GM23338 (cell line): ENCODE results near the gene UTP4. TPM values are rescaled to one million over a fixed set of nuclear protein-coding genes. Genes with fewer than 3 reads are reported as not detected.

Experiments used
- ATAC-seq: fragments of 200-7000 bp; cut with Tn5 transposase; 3 replicates; pipeline ENCODE4 v1.9.1; 2020
- DNase-seq: peaks from one replicate; pipeline ENCODE4 v3.0.0-alpha.2; 2015; ENCODE audit warnings: low spot score
- H2AFZ ChIP-seq: fragments of 200-600 bp; sonication (generic); 2 replicates; pipeline ENCODE4 v1.8.0; 2016; ENCODE audit warnings: antibody characterized with exemption, mild to moderate bottlenecking, moderate library complexity
- H3F3A ChIP-seq: fragments of 200-600 bp; sonication (generic); replicated peaks from 2 replicates; pipeline ENCODE4 v1.8.0; 2017; ENCODE audit warnings: antibody characterized with exemption, mixed run types, low read depth
- H3K27ac ChIP-seq: fragments of 200-600 bp; sonication (generic); 2 replicates; pipeline ENCODE4 v1.6.1; 2016; ENCODE audit warnings: low read depth
- H3K27me3 ChIP-seq: fragments of 200-600 bp; sonication (generic); 2 replicates; pipeline ENCODE4 v1.8.0; 2016; ENCODE audit warnings: mild to moderate bottlenecking, mixed run types, moderate library complexity; ENCODE audit not compliant: insufficient read depth
- H3K36me3 ChIP-seq: fragments of 200-600 bp; sonication (generic); 2 replicates; pipeline ENCODE4 v1.8.0; 2016; ENCODE audit warnings: mild to moderate bottlenecking; ENCODE audit not compliant: insufficient read depth
- H3K4me1 ChIP-seq: fragments of 200-600 bp; sonication (generic); 2 replicates; pipeline ENCODE4 v1.8.0; 2016; ENCODE audit warnings: mild to moderate bottlenecking, moderate library complexity; ENCODE audit not compliant: insufficient read depth
- H3K4me2 ChIP-seq: fragments of 200-600 bp; sonication (generic); 2 replicates; pipeline ENCODE4 v1.7.1; 2017; ENCODE audit warnings: mixed run types
- H3K4me3 ChIP-seq: fragments of 200-600 bp; sonication (generic); 2 replicates; pipeline ENCODE4 v1.6.1; 2016; ENCODE audit warnings: mixed run types
- H3K79me2 ChIP-seq: fragments of 200-600 bp; sonication (generic); replicated peaks from 2 replicates; pipeline ENCODE4 v1.8.0; 2017; ENCODE audit warnings: mild to moderate bottlenecking; ENCODE audit not compliant: insufficient read depth
- H3K9me2 ChIP-seq: fragments of 200-600 bp; sonication (generic); 2 replicates; pipeline ENCODE4 v1.8.0; 2017; ENCODE audit not compliant: insufficient read depth
- H4K20me1 ChIP-seq: fragments of 200-600 bp; sonication (generic); replicated peaks from 2 replicates; pipeline ENCODE4 v1.8.0; 2017; ENCODE audit warnings: mild to moderate bottlenecking; ENCODE audit not compliant: insufficient read depth
- H3K27ac Mint-ChIP-seq: 2 replicates; pipeline ENCODE4 v1.8.0; 2020; ENCODE audit warnings: inconsistent platforms, mild to moderate bottlenecking, moderate library complexity, mixed read lengths
- H3K27me3 Mint-ChIP-seq: 3 replicates; pipeline ENCODE4 v1.8.0; 2022; ENCODE audit warnings: low read depth, mild to moderate bottlenecking, moderate library complexity, mixed read lengths, inconsistent platforms; ENCODE audit not compliant: insufficient read depth, poor library complexity
- H3K36me3 Mint-ChIP-seq: 3 replicates; pipeline ENCODE4 v1.8.0; 2021; ENCODE audit warnings: low read depth, mild to moderate bottlenecking, inconsistent platforms, moderate library complexity, mixed read lengths
- H3K4me1 Mint-ChIP-seq: 3 replicates; pipeline ENCODE4 v1.8.0; 2020; ENCODE audit warnings: mild to moderate bottlenecking, inconsistent platforms, mixed read lengths
- H3K4me3 Mint-ChIP-seq: 3 replicates; pipeline ENCODE4 v1.8.0; 2021; ENCODE audit warnings: moderate library complexity, mild to moderate bottlenecking, inconsistent platforms, mixed read lengths
- H3K9me3 Mint-ChIP-seq: 3 replicates; pipeline ENCODE4 v1.8.0; 2020; ENCODE audit warnings: moderate library complexity, mild to moderate bottlenecking, inconsistent platforms, mixed read lengths
- CREB1 ChIP-seq: fragments of 250-450 bp; sonication (Bioruptor Pico); IDR thresholded peaks from 2 replicates; pipeline ENCODE4 v1.5.0; 2020; ENCODE audit warnings: low read depth, mild to moderate bottlenecking, moderate library complexity
- EZH2 ChIP-seq: fragments of 200-600 bp; sonication (generic); IDR thresholded peaks from one replicate; pipeline ENCODE4 v1.8.0; 2017; ENCODE audit warnings: antibody characterized with exemption, mild to moderate bottlenecking, low read depth; ENCODE audit not compliant: unreplicated experiment
- EZH2phosphoT487 ChIP-seq: fragments of 200-600 bp; sonication (generic); IDR thresholded peaks from one replicate; pipeline ENCODE4 v1.8.1; 2018; ENCODE audit warnings: antibody characterized with exemption; ENCODE audit not compliant: unreplicated experiment
- JUNB ChIP-seq: IDR thresholded peaks from one replicate; pipeline ENCODE4 v1.6.1; 2016; ENCODE audit warnings: antibody characterized with exemption; ENCODE audit not compliant: unreplicated experiment
- NANOG ChIP-seq: IDR thresholded peaks from 2 replicates; pipeline ENCODE4 v1.6.1; 2016; ENCODE audit warnings: antibody characterized with exemption, borderline replicate concordance
- POLR2AphosphoS5 ChIP-seq: IDR thresholded peaks from 2 replicates; pipeline ENCODE4 v1.6.1; 2016; ENCODE audit warnings: antibody characterized with exemption, low read depth
- STAT1 ChIP-seq: IDR thresholded peaks from one replicate; pipeline ENCODE4 v1.6.1; 2016; ENCODE audit warnings: antibody characterized with exemption; ENCODE audit not compliant: unreplicated experiment
- ZNF114 ChIP-seq: fragments of 250-450 bp; sonication (Bioruptor Pico); IDR thresholded peaks from 2 replicates; pipeline ENCODE4 v1.5.0; 2020; ENCODE audit warnings: mild to moderate bottlenecking, moderate library complexity
- ZNF331 ChIP-seq: fragments of 250-450 bp; sonication (Bioruptor Pico); IDR thresholded peaks from 2 replicates; pipeline ENCODE4 v1.5.0; 2020; ENCODE audit warnings: low read depth, mild to moderate bottlenecking, moderate library complexity
- polyA plus RNA-seq: library from polyadenylated mRNA; unstranded; fragments of >200 nt; fragmentation: Nextera tagmentation; extraction: Ambion mirVana; gene quantifications from 2 replicates; pipeline ENCODE4 v1.2.1, GENCODE V29; 2016
- total RNA-seq: library from RNA; depleted of rRNA; stranded (reverse); fragments of >200 nt; shearing (Covaris generic); gene quantifications from 2 replicates; pipeline ENCODE4 v1.2.3, GENCODE V29; 2014
- TF ChIP-seq, protein P1 (sequence below), 2 experiments: fragments of 200-600 bp in 1 of 2; sonication (generic) in 1 of 2; conservative IDR thresholded peaks; 2 replicates each; pipeline versions ENCODE4 v1.5.1 to v1.6.1; 2016 to 2017; ENCODE audit warnings: antibody characterized with exemption in 2 of 2, low read depth in 2 of 2, mild to moderate bottlenecking in 2 of 2, moderate library complexity in 1 of 2
- TF ChIP-seq, protein P2 (sequence below): IDR thresholded peaks from one replicate; pipeline ENCODE4 v1.6.1; 2018; ENCODE audit warnings: antibody characterized with exemption; ENCODE audit not compliant: unreplicated experiment
- TF ChIP-seq, protein P3 (sequence below): IDR thresholded peaks from 2 replicates; pipeline ENCODE4 v1.6.1; 2016; ENCODE audit warnings: antibody characterized with exemption

The UTP4 gene
- total and polyA plus RNA-seq, 2 experiments from 2014 or later: 63.2 to 66.6 TPM

DNA sequence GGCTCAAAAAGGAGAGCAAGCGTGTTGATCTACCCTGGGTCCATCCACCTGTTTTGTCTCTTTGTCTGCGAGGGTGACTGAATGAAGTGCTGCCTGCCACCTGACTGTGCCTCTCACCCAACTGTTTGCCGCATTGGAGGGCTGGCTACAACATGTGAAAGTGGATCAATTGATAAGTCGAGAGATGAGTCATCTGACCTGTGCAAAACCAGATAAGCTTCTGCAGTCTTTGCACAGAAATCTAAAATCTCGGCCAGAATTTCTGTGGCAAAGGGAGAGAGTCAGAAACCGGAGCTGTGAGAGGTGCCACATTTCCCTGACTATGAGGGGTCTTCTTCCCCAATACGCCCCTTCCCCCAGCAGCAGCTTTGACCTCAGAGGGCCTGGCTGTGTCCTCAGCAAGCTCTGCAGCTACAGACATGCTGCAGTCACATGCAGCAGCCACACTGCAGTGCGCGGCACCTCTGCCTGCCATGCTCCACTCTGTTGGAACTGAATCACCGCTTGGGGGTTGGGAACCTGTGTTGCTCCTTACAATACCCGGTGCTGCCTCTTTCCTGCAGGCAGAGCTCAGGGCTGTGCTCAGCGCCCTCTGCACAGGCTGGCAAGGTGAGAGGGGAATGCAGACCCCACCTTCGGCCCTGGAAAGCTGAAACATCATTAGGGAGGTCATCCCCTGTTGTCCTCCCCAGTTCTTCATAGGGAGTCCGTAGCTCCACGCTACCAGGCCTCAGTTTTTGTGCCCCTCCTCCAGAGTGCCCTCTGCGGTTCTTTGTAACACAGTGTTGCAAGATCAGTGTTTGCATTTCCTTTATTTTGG lies 43.1 kb upstream of the UTP4 start:
- TF ChIP-seq POLR2AphosphoS5: no peak
- TF ChIP-seq, protein P1, sequence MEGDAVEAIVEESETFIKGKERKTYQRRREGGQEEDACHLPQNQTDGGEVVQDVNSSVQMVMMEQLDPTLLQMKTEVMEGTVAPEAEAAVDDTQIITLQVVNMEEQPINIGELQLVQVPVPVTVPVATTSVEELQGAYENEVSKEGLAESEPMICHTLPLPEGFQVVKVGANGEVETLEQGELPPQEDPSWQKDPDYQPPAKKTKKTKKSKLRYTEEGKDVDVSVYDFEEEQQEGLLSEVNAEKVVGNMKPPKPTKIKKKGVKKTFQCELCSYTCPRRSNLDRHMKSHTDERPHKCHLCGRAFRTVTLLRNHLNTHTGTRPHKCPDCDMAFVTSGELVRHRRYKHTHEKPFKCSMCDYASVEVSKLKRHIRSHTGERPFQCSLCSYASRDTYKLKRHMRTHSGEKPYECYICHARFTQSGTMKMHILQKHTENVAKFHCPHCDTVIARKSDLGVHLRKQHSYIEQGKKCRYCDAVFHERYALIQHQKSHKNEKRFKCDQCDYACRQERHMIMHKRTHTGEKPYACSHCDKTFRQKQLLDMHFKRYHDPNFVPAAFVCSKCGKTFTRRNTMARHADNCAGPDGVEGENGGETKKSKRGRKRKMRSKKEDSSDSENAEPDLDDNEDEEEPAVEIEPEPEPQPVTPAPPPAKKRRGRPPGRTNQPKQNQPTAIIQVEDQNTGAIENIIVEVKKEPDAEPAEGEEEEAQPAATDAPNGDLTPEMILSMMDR (conservative IDR thresholded peaks at IDR 0.05; ENCODE audit: low read depth in 2 of 2): 0 out of 4 replicates have a peak, but pooled peaks of 1 of the 2 experiments have one; percentile 18
- DNase-seq (peak; percentile 75), ATAC-seq (peak; percentile 94)
- peaks cover 7% of the 10 kb centered on the region; the same call in 1 of the 3 replicates for H3K36me3 Mint-ChIP-seq
- peaks cover 35% of the 10 kb centered on the region for H3K4me1 Mint-ChIP-seq
- Histone ChIP-seq H3K4me2 (peak overlapping the region; percentile 63), H3F3A (peaks cover 10% of the 10 kb centered on the region; the same call in 1 of the 2 replicates), H4K20me1 (no peaks in the 10 kb centered on the region), H3K27ac (0 out of 2 replicates have a peak overlapping the region, but pooled peaks have one; percentile 55), H3K4me3 (no peak overlapping the region), H3K79me2 (no peaks in the 10 kb centered on the region), H3K36me3 (no peaks in the 10 kb centered on the region), H3K9me2 (0 out of 2 replicates have a peak, but pooled peaks cover under 1% of the 10 kb centered on the region), H3K27me3 (no peaks in the 10 kb centered on the region), H2AFZ (peak overlapping the region; percentile 81), H3K4me1 (peaks cover 19% of the 10 kb centered on the region)
- peaks cover 11% of the 10 kb centered on the region for H3K27me3 Mint-ChIP-seq
- no peak overlapping the region for H3K4me3 Mint-ChIP-seq
- no peaks in the 10 kb centered on the region for H3K9me3 Mint-ChIP-seq
- peak overlapping the region; percentile 78 for H3K27ac Mint-ChIP-seq

DNA sequence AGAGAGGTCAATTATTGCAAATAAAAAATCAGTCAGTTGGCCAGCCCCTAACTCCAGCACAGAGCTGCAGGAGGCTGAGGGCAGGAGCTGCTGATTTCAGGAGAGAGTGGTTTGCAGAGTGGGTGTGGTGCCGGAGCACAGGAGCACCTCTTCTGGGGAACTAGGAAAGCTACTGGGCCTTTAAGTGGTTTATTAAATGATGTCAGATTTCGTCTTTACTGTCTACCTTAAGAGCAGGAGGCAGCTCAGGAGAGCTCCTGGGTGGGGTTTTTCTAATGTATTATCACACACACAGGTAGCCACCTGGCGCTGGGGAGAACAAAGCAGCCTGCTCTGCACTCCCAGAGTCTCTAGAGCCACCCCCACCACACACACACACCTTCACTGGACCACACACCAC lies 38.5 kb upstream of the UTP4 start:
- Mint-ChIP-seq H3K27me3 (peaks cover 7% of the 10 kb centered on the region), H3K36me3 (no peaks in the 10 kb centered on the region), H3K4me1 (peaks cover 33% of the 10 kb centered on the region), H3K9me3 (no peaks in the 10 kb centered on the region), H3K4me3 (no peak overlapping the region), H3K27ac (no peak overlapping the region)
- Histone ChIP-seq H3K4me1 (peaks cover 23% of the 10 kb centered on the region), H4K20me1 (no peaks in the 10 kb centered on the region), H3F3A (peaks cover 11% of the 10 kb centered on the region; the same call in 1 of the 2 replicates), H3K36me3 (no peaks in the 10 kb centered on the region), H3K4me3 (no peak overlapping the region), H3K79me2 (no peaks in the 10 kb centered on the region), H3K4me2 (no peak overlapping the region), H2AFZ (peak overlapping the region; percentile 10; the same call in 1 of the 2 replicates), H3K27ac (peak overlapping the region; percentile 69), H3K27me3 (no peaks in the 10 kb centered on the region), H3K9me2 (no peaks in the 10 kb centered on the region)
- no peak for DNase-seq
- peak; percentile 10; the same call in 2 of the 3 replicates for ATAC-seq
- TF ChIP-seq, protein P1 (conservative IDR thresholded peaks at IDR 0.05; ENCODE audit: low read depth in 2 of 2): no peak
- TF ChIP-seq POLR2AphosphoS5 (no peak), NANOG (no peak), JUNB (no peak), ZNF331 (CRISPR knock-in tag) (no peak), EZH2 (no peak), STAT1 (no peak), CREB1 (no peak), EZH2phosphoT487 (no peak), ZNF114 (no peak)
- TF ChIP-seq, protein P2, sequence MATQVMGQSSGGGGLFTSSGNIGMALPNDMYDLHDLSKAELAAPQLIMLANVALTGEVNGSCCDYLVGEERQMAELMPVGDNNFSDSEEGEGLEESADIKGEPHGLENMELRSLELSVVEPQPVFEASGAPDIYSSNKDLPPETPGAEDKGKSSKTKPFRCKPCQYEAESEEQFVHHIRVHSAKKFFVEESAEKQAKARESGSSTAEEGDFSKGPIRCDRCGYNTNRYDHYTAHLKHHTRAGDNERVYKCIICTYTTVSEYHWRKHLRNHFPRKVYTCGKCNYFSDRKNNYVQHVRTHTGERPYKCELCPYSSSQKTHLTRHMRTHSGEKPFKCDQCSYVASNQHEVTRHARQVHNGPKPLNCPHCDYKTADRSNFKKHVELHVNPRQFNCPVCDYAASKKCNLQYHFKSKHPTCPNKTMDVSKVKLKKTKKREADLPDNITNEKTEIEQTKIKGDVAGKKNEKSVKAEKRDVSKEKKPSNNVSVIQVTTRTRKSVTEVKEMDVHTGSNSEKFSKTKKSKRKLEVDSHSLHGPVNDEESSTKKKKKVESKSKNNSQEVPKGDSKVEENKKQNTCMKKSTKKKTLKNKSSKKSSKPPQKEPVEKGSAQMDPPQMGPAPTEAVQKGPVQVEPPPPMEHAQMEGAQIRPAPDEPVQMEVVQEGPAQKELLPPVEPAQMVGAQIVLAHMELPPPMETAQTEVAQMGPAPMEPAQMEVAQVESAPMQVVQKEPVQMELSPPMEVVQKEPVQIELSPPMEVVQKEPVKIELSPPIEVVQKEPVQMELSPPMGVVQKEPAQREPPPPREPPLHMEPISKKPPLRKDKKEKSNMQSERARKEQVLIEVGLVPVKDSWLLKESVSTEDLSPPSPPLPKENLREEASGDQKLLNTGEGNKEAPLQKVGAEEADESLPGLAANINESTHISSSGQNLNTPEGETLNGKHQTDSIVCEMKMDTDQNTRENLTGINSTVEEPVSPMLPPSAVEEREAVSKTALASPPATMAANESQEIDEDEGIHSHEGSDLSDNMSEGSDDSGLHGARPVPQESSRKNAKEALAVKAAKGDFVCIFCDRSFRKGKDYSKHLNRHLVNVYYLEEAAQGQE: no peak
- TF ChIP-seq, protein P3, sequence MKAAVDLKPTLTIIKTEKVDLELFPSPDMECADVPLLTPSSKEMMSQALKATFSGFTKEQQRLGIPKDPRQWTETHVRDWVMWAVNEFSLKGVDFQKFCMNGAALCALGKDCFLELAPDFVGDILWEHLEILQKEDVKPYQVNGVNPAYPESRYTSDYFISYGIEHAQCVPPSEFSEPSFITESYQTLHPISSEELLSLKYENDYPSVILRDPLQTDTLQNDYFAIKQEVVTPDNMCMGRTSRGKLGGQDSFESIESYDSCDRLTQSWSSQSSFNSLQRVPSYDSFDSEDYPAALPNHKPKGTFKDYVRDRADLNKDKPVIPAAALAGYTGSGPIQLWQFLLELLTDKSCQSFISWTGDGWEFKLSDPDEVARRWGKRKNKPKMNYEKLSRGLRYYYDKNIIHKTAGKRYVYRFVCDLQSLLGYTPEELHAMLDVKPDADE: no peak
